ENCODE results near the gene MTG1. TPM values are rescaled to one million over a fixed set of nuclear protein-coding genes. Genes with fewer than 3 reads are reported as not detected.
"Not testable (repeated sequence)": the region's sequence is repeated elsewhere in the genome, so short reads cannot be mapped to it uniquely, and the experiment has no call there.

Gene MTG1
- total RNA-seq, 1 donor from 2014 or later = 64.9 TPM

DNA sequence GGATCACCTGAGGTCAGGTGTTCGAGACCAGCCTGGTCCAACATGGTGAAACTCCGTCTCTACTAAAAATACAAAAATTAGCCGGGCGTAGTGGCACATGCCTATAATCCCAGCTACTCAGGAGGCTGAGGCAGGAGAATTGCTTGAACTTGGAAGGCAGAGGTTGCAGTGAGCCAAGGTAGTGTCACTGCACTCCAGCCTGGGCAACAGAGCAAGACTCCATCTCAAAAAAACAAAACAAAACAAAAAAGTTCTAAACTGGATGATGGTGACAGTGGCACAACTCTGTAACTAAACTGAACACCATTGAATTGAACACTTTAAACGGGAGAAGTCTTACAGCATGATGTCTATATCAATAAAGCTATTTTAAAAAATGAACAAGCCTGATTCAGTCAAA, 17.8 kb upstream of the MTG1 start:
- intact Hi-C loops (cut with micrococcal nuclease) = loop anchor here (5.0 to 10.0 kb wide), 3 partner anchors 114 to 1191 kb away; partner anchors contain the start of gene DPYSL4
- H3K36me3 Mint-ChIP-seq (ENCODE audit: low read depth); H3K9me3 Mint-ChIP-seq; DNase-seq (ENCODE audit: low spot score); H3K4me1 Mint-ChIP-seq (ENCODE audit: low read depth): not testable (repeated sequence)
- Mint-ChIP-seq H3K27ac (peak overlapping the region; percentile 48), H3K4me3 (peak overlapping the region; percentile 65), H3K27me3 (ENCODE audit: insufficient read depth) (peaks cover 16% of the 10 kb centered on the region)

DNA sequence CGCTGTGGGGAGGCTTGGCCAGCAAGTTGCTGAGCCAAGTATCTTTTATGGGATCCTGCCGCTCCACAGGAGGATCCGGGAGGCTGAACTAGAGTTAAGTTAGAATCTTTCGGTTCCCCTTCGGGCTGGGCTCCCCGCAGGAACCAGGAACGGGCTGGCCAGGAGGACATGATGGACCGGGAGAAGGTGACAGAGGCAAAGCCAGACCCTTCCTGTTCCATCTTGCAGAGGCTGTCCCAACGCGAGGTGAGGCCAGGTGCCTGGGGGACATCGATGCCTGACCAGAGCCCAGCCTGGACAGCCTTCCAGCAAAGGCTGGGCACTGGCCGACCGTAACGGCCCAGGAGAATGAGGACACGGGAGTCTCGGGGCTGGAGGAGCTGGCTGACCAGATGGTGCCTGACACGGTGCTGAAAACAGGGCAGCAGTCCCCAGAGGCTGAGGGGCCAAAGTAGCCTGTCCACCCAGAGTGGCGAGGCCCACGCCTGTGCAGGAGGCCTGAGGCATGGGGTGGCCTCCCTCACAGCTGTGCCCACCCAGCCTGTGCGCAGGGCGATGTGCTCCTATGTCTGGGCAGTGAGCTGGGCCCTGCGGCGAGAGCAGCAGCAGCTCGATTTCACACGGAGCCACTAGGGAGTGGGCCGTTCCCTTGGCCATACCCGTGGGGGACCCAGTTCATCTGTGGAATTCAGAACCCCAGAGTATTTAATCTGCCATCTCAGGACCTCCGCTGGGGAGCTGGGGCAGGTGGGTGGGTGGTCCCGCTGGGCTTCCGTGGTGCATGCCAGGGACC, 16.7 kb upstream of the MTG1 start:
- H3K4me1 Mint-ChIP-seq (ENCODE audit: low read depth) = peaks cover 11% of the 10 kb centered on the region
- peaks cover 6% of the 10 kb centered on the region for H3K36me3 Mint-ChIP-seq (ENCODE audit: low read depth)
- intact Hi-C loops (cut with micrococcal nuclease) = loop anchor here (5.0 to 10.0 kb wide), 3 partner anchors 115 to 1192 kb away; partner anchors contain the start of gene DPYSL4
- peaks cover 16% of the 10 kb centered on the region for H3K27me3 Mint-ChIP-seq (ENCODE audit: insufficient read depth)
- H3K9me3 Mint-ChIP-seq = no peaks in the 10 kb centered on the region
- DNase-seq (ENCODE audit: low spot score) = no peak
- H3K4me3 Mint-ChIP-seq = peak overlapping the region; percentile 65
- H3K27ac Mint-ChIP-seq = no peak overlapping the region

DNA sequence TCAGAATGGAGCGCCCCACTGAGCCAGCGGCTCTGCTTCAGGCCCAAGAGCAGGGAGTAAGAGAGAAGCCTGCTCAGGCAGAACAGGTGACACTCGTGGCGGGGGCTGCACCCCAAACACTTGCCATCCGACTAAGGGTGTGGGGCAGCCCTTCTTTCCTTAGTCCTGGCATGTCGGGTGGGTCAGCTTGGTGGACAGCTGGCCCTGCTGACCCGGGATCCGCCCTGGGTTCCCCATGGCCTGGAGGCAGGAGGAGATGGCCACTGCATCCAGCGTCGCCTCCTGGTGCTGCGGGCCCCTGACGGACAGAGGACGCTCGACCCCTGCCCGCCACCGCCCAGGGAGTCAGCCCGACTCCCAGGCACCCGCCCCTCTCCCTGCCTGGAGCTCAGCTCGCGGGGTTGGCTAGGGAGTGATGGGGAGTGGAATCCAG, 16.1 kb upstream of the MTG1 start:
- Mint-ChIP-seq H3K4me3 (peak overlapping the region; percentile 79), H3K36me3 (ENCODE audit: low read depth) (peaks cover 6% of the 10 kb centered on the region), H3K4me1 (ENCODE audit: low read depth) (peaks cover 11% of the 10 kb centered on the region), H3K27ac (peak overlapping the region; percentile 44), H3K27me3 (ENCODE audit: insufficient read depth) (peaks cover 16% of the 10 kb centered on the region), H3K9me3 (no peaks in the 10 kb centered on the region)
- intact Hi-C loops (cut with micrococcal nuclease) = loop anchor here (1.0 to 10.0 kb wide), 5 partner anchors 20 to 1193 kb away; partner anchors contain the start of genes DPYSL4 and FUOM
- no peak for DNase-seq (ENCODE audit: low spot score)

DNA sequence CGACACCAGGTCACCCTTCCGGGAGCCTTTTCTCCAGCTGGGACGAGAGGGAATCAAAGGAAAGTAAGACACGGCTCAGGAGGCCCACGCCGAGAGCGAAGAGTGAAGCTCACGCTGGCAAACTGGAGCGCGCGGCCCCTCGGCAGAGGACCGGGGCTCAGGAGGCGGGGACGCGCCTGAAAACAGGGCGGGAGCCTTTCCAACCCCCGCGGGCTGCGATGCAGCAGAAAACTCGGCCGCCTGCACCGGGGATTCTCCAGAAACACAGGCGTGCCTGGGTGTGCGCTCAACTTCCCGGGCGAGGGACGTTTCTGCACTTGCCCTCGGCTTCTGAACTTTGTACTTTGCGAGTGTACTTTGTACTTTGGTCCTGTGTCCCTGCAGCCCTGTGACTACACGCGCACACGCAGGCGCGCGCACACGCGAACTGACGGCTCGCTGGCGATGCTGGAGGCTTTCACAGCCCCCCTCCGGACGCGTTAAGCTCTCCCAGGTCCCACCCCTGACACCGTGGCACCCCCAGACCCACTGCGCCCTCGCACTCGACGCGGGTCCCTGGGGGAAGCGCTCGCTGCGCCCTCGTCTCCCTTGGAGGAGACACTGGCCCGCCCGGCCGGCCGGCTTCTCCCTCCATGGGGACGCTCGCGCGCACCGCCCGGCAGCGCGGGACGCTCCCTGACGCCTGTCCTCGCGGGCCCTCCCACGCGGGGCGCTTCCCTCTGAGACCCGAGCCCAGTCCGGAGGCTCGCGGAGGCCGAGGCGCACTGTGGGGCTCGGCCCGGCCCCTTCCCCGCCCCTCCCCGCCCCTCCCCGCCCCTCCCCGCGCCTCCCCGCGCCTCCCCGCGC, 15.5 kb upstream of the MTG1 start:
- intact Hi-C loops (cut with micrococcal nuclease) = loop anchor here (1.0 to 10.0 kb wide), 9 partner anchors 12 to 1194 kb away; partner anchors contain the start of genes DPYSL4, FUOM, INPP5A and MTG1
- peaks cover 6% of the 10 kb centered on the region for H3K36me3 Mint-ChIP-seq (ENCODE audit: low read depth)
- peaks cover 11% of the 10 kb centered on the region for H3K4me1 Mint-ChIP-seq (ENCODE audit: low read depth)
- no peaks in the 10 kb centered on the region for H3K9me3 Mint-ChIP-seq
- H3K27ac Mint-ChIP-seq = peak overlapping the region; percentile 44
- peaks cover 16% of the 10 kb centered on the region for H3K27me3 Mint-ChIP-seq (ENCODE audit: insufficient read depth)
- DNase-seq (ENCODE audit: low spot score) = peak; percentile 51
- H3K4me3 Mint-ChIP-seq = peak overlapping the region; percentile 79

DNA sequence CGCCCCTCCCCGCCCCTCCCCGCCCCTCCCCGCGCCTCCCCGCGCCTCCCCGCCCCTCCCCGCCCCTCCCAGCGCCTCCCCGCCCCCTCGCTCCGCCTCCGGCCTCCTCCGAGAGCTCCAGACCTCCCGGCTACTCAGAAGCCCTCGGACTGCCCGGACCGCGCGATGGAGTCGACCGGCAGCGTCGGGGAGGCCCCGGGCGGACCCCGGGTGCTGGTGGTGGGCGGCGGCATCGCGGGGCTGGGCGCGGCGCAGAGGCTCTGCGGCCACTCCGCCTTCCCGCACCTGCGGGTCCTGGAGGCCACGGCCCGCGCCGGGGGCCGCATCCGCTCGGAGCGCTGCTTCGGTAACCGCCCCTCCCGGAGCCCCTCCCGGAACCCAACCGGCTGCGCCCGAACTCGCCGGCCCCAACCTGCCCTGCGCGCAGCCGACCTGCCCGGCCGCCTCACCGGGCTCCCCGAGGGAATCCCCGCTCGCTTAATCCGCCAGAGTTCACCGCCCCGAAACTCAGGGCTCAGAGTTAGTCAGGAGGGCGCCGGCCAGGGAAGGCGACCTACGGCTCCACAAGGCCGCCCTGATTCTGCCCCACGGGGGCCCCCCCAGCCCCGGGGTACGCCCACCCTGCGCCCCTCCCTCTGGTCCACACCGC, 14.7 kb upstream of the MTG1 start, which contains the start of gene PAOX:
TSS of gene PAOX (plus strand) at position 111 of the 649 bp plus-strand sequence. CDS start at position 166, 55 bp downstream.
- H3K27me3 Mint-ChIP-seq (ENCODE audit: insufficient read depth) = peaks cover 14% of the 10 kb centered on the region
- peak; percentile 58 for DNase-seq (ENCODE audit: low spot score)
- intact Hi-C loops (cut with micrococcal nuclease) = loop anchor here (1.0 to 10.0 kb wide), 8 partner anchors 11 to 1194 kb away; partner anchors contain the start of genes DPYSL4, INPP5A and MTG1
- peak within 1 kb of the TSS; percentile 79 for H3K4me3 Mint-ChIP-seq
- H3K27ac Mint-ChIP-seq = peak within 1 kb of the TSS; percentile 44
- peaks cover 6% of the 10 kb centered on the region for H3K4me1 Mint-ChIP-seq (ENCODE audit: low read depth)
- H3K9me3 Mint-ChIP-seq = no peaks in the 10 kb centered on the region
- peaks cover 4% of the 10 kb centered on the region for H3K36me3 Mint-ChIP-seq (ENCODE audit: low read depth)

DNA sequence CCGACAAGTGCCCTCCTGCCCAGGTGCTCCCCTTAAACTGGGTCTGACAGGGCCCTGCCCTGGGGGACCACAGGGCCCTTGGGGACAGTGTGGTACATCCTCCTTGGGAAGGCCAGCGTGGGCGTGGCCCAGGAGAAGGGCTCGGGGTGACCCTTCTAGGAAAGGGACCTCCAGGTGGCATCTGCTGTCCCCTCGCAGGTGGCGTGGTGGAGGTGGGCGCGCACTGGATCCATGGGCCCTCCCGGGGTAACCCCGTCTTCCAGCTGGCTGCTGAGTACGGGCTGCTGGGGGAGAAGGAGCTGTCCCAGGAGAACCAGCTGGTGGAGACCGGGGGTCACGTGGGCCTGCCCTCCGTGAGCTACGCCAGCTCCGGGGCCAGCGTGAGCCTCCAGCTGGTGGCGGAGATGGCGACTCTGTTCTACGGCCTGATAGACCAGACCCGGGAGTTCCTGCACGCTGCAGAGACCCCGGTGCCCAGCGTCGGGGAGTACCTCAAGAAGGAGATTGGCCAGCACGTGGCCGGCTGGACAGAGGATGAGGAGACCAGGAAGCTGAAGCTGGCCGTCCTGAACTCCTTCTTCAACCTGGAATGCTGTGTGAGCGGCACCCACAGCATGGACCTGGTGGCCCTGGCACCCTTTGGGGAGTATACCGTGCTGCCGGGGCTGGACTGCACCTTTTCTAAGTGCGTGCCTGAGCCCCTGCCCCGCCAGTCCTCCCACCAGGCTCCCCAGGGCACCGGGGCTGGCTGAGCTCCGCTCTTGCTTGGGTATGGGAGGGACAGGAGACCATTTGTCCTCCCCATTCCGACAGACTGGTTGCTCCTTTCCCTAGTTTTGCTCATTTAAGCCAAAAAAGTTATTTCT, 13.9 kb upstream of the MTG1 start:
- DNase-seq (ENCODE audit: low spot score) = no peak
- Mint-ChIP-seq H3K9me3 (no peaks in the 10 kb centered on the region), H3K4me1 (ENCODE audit: low read depth) (peaks cover 6% of the 10 kb centered on the region), H3K27me3 (ENCODE audit: insufficient read depth) (peaks cover 11% of the 10 kb centered on the region), H3K4me3 (peak overlapping the region; percentile 76), H3K36me3 (ENCODE audit: low read depth) (peaks cover 7% of the 10 kb centered on the region), H3K27ac (peak overlapping the region; percentile 68)
- intact Hi-C loops (cut with micrococcal nuclease) = loop anchor here (1.0 to 10.0 kb wide), 8 partner anchors 10 to 1195 kb away; partner anchors contain the start of genes DPYSL4, INPP5A and MTG1

DNA sequence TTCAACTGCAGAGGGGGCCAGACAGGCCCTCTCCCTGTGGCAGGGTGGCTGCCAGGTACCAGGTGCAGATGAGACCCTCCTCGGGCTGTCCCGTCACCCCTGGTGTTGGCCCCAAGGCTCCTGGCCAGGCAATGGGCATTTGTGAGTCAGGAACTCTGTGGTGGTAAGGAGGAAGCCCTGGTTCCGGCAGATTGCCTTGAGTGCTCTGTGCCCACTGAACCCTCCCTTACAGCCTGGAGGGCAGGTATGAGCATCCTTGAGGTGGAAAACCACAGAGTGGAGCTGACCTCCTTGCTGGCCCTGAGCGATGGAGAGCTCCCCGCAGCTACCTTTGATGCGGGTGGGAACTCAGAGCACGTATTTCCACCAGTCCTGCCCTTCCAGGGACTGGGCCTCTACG, 12.9 kb upstream of the MTG1 start:
- peaks cover 6% of the 10 kb centered on the region for H3K4me1 Mint-ChIP-seq (ENCODE audit: low read depth)
- peaks cover 2% of the 10 kb centered on the region for H3K27me3 Mint-ChIP-seq (ENCODE audit: insufficient read depth)
- no peak overlapping the region for H3K27ac Mint-ChIP-seq
- H3K9me3 Mint-ChIP-seq = no peaks in the 10 kb centered on the region
- H3K36me3 Mint-ChIP-seq (ENCODE audit: low read depth) = peaks cover 7% of the 10 kb centered on the region
- intact Hi-C loops (cut with micrococcal nuclease) = no loop called here
- peak overlapping the region; percentile 30 for H3K4me3 Mint-ChIP-seq
- no peak for DNase-seq (ENCODE audit: low spot score)

DNA sequence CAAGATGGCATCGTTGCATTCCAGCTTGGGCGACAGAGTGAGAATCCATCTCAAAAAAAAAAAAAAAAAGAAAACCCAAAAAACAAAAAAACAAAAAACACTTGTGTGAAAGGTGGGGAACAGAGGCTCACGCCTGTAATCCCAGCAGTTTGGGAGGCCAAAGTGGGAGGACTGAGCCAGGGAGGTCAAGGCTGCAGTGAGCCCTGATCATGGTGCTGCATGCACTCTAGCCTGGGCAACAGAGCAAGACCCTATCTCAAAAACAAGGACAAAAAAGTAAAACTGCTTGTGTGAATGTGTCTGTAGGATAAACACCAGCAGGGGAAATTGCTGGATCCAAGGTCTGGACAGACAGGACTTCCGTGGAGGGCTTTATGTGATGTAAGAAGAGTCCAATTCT, 10.4 kb upstream of the MTG1 start:
- Mint-ChIP-seq H3K9me3 (no peaks in the 10 kb centered on the region), H3K27me3 (ENCODE audit: insufficient read depth) (no peaks in the 10 kb centered on the region), H3K27ac (no peak overlapping the region), H3K4me1 (ENCODE audit: low read depth) (peaks cover 6% of the 10 kb centered on the region), H3K36me3 (ENCODE audit: low read depth) (peaks cover 9% of the 10 kb centered on the region), H3K4me3 (no peak overlapping the region)
- DNase-seq (ENCODE audit: low spot score) = no peak
- intact Hi-C loops (cut with micrococcal nuclease) = no loop called here

DNA sequence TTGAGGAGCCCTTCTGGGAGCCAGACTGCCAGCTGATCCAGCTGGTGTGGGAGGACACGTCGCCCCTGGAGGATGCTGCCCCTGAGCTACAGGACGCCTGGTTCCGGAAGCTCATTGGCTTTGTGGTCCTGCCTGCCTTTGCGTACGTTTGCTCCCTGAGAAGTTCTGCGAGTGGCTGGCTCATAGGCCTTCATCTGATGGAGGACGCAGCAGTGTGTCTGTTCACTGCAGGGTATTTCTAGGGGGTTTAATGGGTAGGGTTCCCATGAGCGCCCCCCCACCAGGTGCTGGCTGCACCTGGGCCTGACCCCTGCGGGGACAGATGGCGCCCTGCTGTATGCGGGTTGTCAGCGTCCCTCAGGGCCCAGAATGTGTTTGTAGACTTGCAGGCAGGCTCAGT, 9.9 kb upstream of the MTG1 start:
- Mint-ChIP-seq H3K27me3 (ENCODE audit: insufficient read depth) (no peaks in the 10 kb centered on the region), H3K36me3 (ENCODE audit: low read depth) (peaks cover 9% of the 10 kb centered on the region), H3K9me3 (no peaks in the 10 kb centered on the region), H3K4me1 (ENCODE audit: low read depth) (peaks cover 11% of the 10 kb centered on the region), H3K27ac (no peak overlapping the region), H3K4me3 (no peak overlapping the region)
- intact Hi-C loops (cut with micrococcal nuclease) = no loop called here
- DNase-seq (ENCODE audit: low spot score) = no peak

DNA sequence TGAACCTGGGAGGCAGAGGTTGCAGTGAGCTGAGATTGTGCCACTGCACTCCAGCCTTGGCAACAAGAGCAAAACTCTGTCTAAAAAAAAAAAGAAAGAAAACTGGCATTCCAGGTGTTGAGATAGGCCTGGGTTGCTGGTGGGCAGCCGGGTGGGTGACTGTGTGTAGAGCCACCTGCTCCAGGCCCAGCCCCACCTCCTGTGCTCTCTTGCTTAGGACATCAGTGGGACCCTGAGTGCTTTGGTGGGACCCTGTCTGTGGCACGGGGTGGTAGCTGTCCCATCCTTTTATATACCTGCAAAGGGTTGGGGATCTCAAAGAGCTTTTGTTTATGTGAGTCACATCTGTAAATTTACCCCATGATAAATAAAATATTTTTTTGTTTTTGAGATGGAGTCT, 8.7 kb upstream of the MTG1 start:
- intact Hi-C loops (cut with micrococcal nuclease) = no loop called here
- Mint-ChIP-seq H3K4me3 (no peak overlapping the region), H3K27ac (no peak overlapping the region), H3K27me3 (ENCODE audit: insufficient read depth) (no peaks in the 10 kb centered on the region), H3K36me3 (ENCODE audit: low read depth) (peaks cover 9% of the 10 kb centered on the region), H3K9me3 (no peaks in the 10 kb centered on the region), H3K4me1 (ENCODE audit: low read depth) (peaks cover 18% of the 10 kb centered on the region)
- no peak for DNase-seq (ENCODE audit: low spot score)

DNA sequence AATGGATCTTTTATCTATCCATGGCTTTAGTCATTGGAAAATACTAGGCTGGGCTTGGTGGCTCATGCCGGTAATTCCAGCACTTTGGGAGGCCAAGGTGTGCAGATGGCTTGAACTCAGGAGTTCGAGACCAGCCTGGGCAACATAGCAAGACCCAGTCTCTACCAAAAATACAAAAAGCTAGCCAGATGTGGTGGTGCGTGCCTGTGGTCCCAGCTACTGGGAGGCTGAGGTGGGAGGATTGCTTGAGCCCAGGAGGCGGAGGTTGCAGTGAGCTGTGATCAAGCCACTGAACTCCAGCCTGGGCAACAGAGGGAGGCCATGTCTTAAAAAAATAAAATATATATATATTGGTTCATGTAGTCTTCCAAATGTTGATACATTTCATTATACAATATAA, 7.0 kb upstream of the MTG1 start:
- H3K36me3 Mint-ChIP-seq (ENCODE audit: low read depth); H3K9me3 Mint-ChIP-seq; DNase-seq (ENCODE audit: low spot score); H3K27me3 Mint-ChIP-seq (ENCODE audit: insufficient read depth); H3K4me3 Mint-ChIP-seq; H3K27ac Mint-ChIP-seq; intact Hi-C loops (cut with micrococcal nuclease): not testable (repeated sequence)
- peaks cover 31% of the 10 kb centered on the region for H3K4me1 Mint-ChIP-seq (ENCODE audit: low read depth)
